Measurements from ENCODE around the gene C20orf204.
A peak's percentile ranks its signal among the peaks of the same experiment; 100 is the strongest.

Gene C20orf204, protein sequence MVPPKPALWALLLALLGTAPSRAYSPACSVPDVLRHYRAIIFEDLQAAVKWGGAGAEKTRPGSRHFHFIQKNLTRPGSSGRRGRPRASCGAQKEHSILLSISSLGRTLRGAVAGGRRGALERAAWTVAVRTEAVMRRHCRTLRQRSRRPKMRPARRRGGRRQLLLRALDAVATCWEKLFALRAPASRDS

GRCh38 chr20:64035933-64036345 is at the start of gene C20orf204:
Gene C20orf204 (plus strand): TSS chr20:64036182. CDS start chr20:64036324, 142 bp downstream.
- no peak for DNase-seq (ENCODE audit: low read depth)
- TF ChIP-seq, protein P1, sequence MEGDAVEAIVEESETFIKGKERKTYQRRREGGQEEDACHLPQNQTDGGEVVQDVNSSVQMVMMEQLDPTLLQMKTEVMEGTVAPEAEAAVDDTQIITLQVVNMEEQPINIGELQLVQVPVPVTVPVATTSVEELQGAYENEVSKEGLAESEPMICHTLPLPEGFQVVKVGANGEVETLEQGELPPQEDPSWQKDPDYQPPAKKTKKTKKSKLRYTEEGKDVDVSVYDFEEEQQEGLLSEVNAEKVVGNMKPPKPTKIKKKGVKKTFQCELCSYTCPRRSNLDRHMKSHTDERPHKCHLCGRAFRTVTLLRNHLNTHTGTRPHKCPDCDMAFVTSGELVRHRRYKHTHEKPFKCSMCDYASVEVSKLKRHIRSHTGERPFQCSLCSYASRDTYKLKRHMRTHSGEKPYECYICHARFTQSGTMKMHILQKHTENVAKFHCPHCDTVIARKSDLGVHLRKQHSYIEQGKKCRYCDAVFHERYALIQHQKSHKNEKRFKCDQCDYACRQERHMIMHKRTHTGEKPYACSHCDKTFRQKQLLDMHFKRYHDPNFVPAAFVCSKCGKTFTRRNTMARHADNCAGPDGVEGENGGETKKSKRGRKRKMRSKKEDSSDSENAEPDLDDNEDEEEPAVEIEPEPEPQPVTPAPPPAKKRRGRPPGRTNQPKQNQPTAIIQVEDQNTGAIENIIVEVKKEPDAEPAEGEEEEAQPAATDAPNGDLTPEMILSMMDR (IDR thresholded peaks at IDR 0.05; ENCODE audit: insufficient read depth, low read depth, low read length, missing control alignments), result no peak
- no peak within 1 kb of the TSS for H3K4me3 ChIP-seq (ENCODE audit: low read length)

DNA sequence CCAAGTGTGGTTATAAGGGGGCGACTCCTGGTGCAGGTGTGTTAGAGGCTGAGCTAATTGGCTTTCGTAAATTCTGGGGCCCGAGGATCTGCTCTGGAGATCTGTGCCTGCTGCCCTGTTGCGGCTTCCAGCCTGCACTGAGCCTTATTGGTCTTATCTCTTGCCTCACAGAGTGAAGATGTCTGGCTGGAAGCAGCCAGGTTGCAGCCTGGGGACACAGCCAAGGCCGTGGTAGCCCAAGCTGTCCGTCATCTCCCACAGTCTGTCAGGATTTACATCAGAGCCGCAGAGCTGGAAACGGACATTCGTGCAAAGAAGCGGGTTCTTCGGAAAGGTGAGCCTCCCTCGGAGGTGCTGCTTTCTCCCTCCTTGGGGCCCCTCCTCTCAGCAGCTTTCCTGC is 35.1 kb upstream of the C20orf204 start:
- no peak for DNase-seq (ENCODE audit: low read depth)
- no peak overlapping the region for H3K4me3 ChIP-seq (ENCODE audit: low read length)
- TF ChIP-seq, protein P1 (IDR thresholded peaks at IDR 0.05; ENCODE audit: insufficient read depth, low read depth, low read length, missing control alignments), result no peak

- TF ChIP-seq, protein P1 (IDR thresholded peaks at IDR 0.05; ENCODE audit: insufficient read depth, low read depth, low read length, missing control alignments), result no peak
- DNase-seq (ENCODE audit: low read depth), result no peak
- H3K4me3 ChIP-seq (ENCODE audit: low read length), result no peak overlapping the region
These were observed 34.4 kb upstream of the C20orf204 start for GRCh38 chr20:64001607-64002011.

- no peak overlapping the region for H3K4me3 ChIP-seq (ENCODE audit: low read length)
- DNase-seq (ENCODE audit: low read depth), result peak; percentile 39
These were observed 31.8 kb upstream of the C20orf204 start for GRCh38 chr20:64003960-64004725.

DNA sequence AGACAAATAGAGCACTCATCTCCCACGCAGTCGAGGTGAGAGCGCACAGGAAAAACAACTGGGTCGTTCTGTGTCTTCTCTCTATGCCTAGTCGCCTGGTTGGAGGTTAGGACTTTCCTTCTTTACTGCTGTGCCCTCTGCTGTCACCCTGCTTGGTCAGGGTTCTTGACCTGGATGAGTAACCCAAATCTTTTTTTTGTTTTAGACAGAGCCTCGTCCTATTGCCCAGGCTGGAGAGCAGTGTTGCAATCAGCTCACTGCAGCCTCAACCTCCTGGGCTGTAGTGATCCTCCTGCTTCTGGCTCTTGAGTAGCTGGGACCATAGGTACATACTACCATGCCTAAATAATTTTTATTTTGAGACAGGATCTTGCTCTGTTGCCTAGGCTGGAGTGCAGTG is 30.6 kb upstream of the C20orf204 start:
- H3K4me3 ChIP-seq (ENCODE audit: low read length), result no peak overlapping the region
- TF ChIP-seq, protein P1 (IDR thresholded peaks at IDR 0.05; ENCODE audit: insufficient read depth, low read depth, low read length, missing control alignments), result no peak
- no peak for DNase-seq (ENCODE audit: low read depth)

More at GRCh38 chr20:64003960-64004725, 31.8 kb upstream of the C20orf204 start:
- TF ChIP-seq, protein P1 (IDR thresholded peaks at IDR 0.05; ENCODE audit: insufficient read depth, low read depth, low read length, missing control alignments), result no peak

DNA sequence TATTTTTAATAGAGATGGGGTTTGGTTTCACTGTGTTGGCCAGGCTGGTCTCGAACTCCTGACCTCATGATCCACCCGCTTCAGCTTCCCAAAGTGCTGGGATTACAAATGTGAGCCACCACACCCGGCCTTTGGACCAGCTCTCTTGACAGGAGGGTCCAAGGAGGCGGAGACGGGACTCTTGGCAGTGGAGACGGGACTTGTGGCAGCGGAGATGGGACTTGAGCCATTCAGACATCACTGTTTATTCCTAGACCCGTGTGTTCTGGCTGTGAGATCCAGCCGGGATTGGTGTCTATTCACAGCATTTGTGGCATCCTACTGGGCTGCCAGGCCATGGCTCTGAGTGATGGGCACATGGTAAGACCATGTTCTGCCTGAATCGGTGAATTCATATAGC is 29.5 kb upstream of the C20orf204 start:
- no peak for DNase-seq (ENCODE audit: low read depth)
- H3K4me3 ChIP-seq (ENCODE audit: low read length), result no peak overlapping the region
- TF ChIP-seq, protein P1 (IDR thresholded peaks at IDR 0.05; ENCODE audit: insufficient read depth, low read depth, low read length, missing control alignments), result no peak
